Osteoblast (primary cell): ENCODE data around the gene SLC7A1. TPM values are rescaled to one million over a fixed set of nuclear protein-coding genes. Genes with fewer than 3 reads are reported as not detected.

Source experiments
- DNase-seq: peaks from one replicate; pipeline ENCODE4 v3.0.0; 2011; ENCODE audit warnings: low spot score, mixed read lengths; ENCODE audit not compliant: insufficient read length; ENCODE audit errors: missing footprints
- H2AFZ ChIP-seq: 2 replicates; pipeline ENCODE4 v1.6.0; 2011; ENCODE audit warnings: mild to moderate bottlenecking, low read length
- H3K27ac ChIP-seq: 2 replicates; pipeline ENCODE4 v1.5.1; 2011; ENCODE audit warnings: mild to moderate bottlenecking, low read depth, low read length, moderate library complexity
- H3K27me3 ChIP-seq: 2 replicates; pipeline ENCODE4 v1.6.0; 2012; ENCODE audit warnings: mild to moderate bottlenecking, control low read depth, inconsistent platforms, low read length, moderate library complexity; ENCODE audit not compliant: insufficient read depth
- H3K36me3 ChIP-seq: 2 replicates; pipeline ENCODE4 v1.5.1; 2011; ENCODE audit warnings: mild to moderate bottlenecking, low read length, control low read depth, moderate library complexity; ENCODE audit not compliant: insufficient read depth
- H3K4me1 ChIP-seq: 2 replicates; pipeline ENCODE4 v1.5.1; 2011; ENCODE audit warnings: mild to moderate bottlenecking, low read length, control low read depth, moderate library complexity; ENCODE audit not compliant: insufficient read depth
- H3K4me2 ChIP-seq: 2 replicates; pipeline ENCODE4 v1.6.0; 2011; ENCODE audit warnings: mild to moderate bottlenecking, low read length; ENCODE audit not compliant: insufficient read depth
- H3K4me3 ChIP-seq: fragments of 200-600 bp; sonication (generic); 3 replicates; pipeline ENCODE4 v1.5.1; 2012; ENCODE audit warnings: mild to moderate bottlenecking, low read length, inconsistent platforms; ENCODE audit not compliant: insufficient read depth
- H3K79me2 ChIP-seq: 2 replicates; pipeline ENCODE4 v1.6.0; 2012; ENCODE audit warnings: mild to moderate bottlenecking, low read length, control low read depth, inconsistent platforms; ENCODE audit not compliant: insufficient read depth
- H3K9me3 ChIP-seq: 2 replicates; pipeline ENCODE4 v1.5.1; 2011; ENCODE audit warnings: low read depth, low read length, control low read depth
- H4K20me1 ChIP-seq: 2 replicates; pipeline ENCODE4 v1.6.0; 2012; ENCODE audit warnings: mild to moderate bottlenecking, low read length, control low read depth; ENCODE audit not compliant: insufficient read depth
- CTCF ChIP-seq: IDR thresholded peaks from 2 replicates; pipeline ENCODE4 v1.5.1; 2011; ENCODE audit warnings: mild to moderate bottlenecking, low read depth, low read length, moderate library complexity; ENCODE audit errors: extremely low read depth
- total RNA-seq: library from RNA; depleted of rRNA; stranded (reverse); fragments of >200 nt; gene quantifications from 2 replicates; pipeline ENCODE4 v1.2.3, GENCODE V29; 2012

SLC7A1 gene
- total RNA-seq, 1 donor, result 25.7 TPM

GRCh38 chr13:29529754-29530153, 65.7 kb downstream of the SLC7A1 start:
- no peak overlapping the region for H3K4me2 ChIP-seq
- H3K4me1 ChIP-seq, result no peaks in the 10 kb centered on the region
- H3K4me3 ChIP-seq, result no peak overlapping the region
- H4K20me1 ChIP-seq, result no peaks in the 10 kb centered on the region
- H3K27ac ChIP-seq, result no peak overlapping the region
- no peaks in the 10 kb centered on the region for H3K27me3 ChIP-seq
- no peaks in the 10 kb centered on the region for H3K9me3 ChIP-seq
- no peak for TF ChIP-seq CTCF
- H3K79me2 ChIP-seq, result peaks cover 67% of the 10 kb centered on the region
- DNase-seq, result no peak
- peaks cover 80% of the 10 kb centered on the region for H3K36me3 ChIP-seq
- no peak overlapping the region for H2AFZ ChIP-seq

GRCh38 chr13:29527916-29528315, 67.6 kb downstream of the SLC7A1 start:
- Histone ChIP-seq H3K4me3 (no peak overlapping the region), H3K9me3 (no peaks in the 10 kb centered on the region), H3K4me2 (no peak overlapping the region), H4K20me1 (no peaks in the 10 kb centered on the region), H3K27ac (no peak overlapping the region), H3K79me2 (peaks cover 55% of the 10 kb centered on the region), H2AFZ (no peak overlapping the region), H3K27me3 (no peaks in the 10 kb centered on the region), H3K36me3 (peaks cover 68% of the 10 kb centered on the region), H3K4me1 (peaks cover 17% of the 10 kb centered on the region)
- no peak for TF ChIP-seq CTCF
- no peak for DNase-seq

GRCh38 chr13:29527511-29527910, 68.0 kb downstream of the SLC7A1 start:
- no peak for TF ChIP-seq CTCF
- Histone ChIP-seq H3K27me3 (no peaks in the 10 kb centered on the region), H3K36me3 (peaks cover 68% of the 10 kb centered on the region), H4K20me1 (no peaks in the 10 kb centered on the region), H3K4me3 (no peak overlapping the region), H3K4me2 (no peak overlapping the region), H3K79me2 (peaks cover 51% of the 10 kb centered on the region), H3K27ac (no peak overlapping the region), H3K4me1 (peaks cover 21% of the 10 kb centered on the region), H3K9me3 (no peaks in the 10 kb centered on the region), H2AFZ (no peak overlapping the region)
- DNase-seq, result no peak

GRCh38 chr13:29526741-29527140, 68.7 kb downstream of the SLC7A1 start:
- no peak overlapping the region for H3K4me3 ChIP-seq
- no peak for DNase-seq
- H3K27me3 ChIP-seq, result no peaks in the 10 kb centered on the region
- peaks cover 46% of the 10 kb centered on the region for H3K79me2 ChIP-seq
- H2AFZ ChIP-seq, result no peak overlapping the region
- H3K4me2 ChIP-seq, result no peak overlapping the region
- H3K36me3 ChIP-seq, result peaks cover 62% of the 10 kb centered on the region
- H3K9me3 ChIP-seq, result no peaks in the 10 kb centered on the region
- H3K27ac ChIP-seq, result no peak overlapping the region
- no peaks in the 10 kb centered on the region for H4K20me1 ChIP-seq
- peaks cover 27% of the 10 kb centered on the region for H3K4me1 ChIP-seq
- TF ChIP-seq CTCF, result no peak
